ENCODE data around the gene MADCAM1.

MADCAM1 gene

DNA sequence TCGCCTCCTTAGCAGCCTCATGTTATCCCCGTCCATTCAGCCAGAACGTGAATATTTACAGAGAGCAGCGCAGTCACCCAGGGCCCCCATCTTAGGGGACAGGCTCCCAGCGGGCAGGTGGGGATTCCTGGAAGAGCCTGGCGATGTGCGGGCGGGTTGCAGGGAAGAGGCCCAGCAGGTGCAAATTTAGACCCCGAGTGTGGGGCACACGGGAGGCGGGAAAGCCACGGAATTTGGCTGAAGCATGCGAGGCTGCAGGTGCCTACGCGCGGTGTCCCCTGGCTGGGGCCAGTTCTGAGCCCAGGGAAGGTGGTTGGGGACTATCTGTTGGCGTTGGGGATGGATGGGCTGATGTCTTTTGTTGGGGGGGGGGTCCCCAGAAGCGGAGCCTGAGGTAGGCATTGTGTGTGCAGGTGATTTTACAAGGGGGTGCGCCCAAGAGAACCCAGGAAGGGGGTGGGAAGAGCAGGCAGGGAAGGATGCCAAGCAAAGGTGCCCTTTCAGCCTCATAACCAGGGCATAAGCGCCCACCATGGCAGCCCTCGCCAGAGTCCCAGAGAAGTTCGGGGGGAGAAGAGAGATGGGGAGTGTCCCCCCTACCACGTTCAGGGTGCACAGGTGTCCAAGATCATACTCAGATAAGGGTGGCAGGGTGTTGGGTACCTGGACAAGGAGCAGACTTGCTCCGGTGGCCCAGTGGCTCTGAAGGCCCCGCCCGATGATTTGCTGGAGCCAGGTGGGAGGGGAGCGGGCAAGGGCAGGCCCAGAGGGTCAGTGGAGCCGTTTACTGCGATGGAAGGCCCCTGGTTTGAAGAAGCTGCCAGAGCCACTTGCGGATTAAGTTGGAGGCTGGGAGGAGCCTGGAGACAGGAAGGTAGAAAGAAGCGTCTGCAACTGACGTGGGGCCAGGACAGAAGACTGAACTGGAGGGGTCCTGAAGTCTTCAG, 12.2 kb downstream of the MADCAM1 start:
- DNase-seq, result no peak

DNA sequence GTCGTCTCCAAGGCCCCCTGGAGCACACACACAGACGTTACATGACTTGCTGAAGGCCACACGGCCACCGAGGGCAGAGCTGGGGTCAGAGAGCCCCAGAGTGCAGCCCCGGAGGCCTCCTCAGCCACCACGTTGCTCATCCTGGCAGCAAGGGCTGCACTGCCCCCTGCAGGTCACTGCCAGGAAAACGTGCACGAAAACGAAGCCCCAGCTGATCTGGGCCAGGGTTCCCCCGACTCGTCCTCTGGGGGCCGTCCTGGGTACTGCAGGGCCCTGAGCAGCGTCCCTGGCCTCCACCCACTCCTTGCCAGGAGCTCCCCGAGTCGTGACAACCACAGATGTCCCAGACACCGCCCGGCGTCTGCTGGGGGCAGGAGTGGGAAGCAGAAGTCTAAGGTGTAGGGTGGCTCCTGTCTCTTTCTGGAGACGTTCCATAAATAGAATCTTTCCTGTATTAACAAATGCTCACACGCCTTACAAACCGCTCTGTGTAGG, 14.4 kb downstream of the MADCAM1 start:
- DNase-seq, result peak; percentile 92

DNA sequence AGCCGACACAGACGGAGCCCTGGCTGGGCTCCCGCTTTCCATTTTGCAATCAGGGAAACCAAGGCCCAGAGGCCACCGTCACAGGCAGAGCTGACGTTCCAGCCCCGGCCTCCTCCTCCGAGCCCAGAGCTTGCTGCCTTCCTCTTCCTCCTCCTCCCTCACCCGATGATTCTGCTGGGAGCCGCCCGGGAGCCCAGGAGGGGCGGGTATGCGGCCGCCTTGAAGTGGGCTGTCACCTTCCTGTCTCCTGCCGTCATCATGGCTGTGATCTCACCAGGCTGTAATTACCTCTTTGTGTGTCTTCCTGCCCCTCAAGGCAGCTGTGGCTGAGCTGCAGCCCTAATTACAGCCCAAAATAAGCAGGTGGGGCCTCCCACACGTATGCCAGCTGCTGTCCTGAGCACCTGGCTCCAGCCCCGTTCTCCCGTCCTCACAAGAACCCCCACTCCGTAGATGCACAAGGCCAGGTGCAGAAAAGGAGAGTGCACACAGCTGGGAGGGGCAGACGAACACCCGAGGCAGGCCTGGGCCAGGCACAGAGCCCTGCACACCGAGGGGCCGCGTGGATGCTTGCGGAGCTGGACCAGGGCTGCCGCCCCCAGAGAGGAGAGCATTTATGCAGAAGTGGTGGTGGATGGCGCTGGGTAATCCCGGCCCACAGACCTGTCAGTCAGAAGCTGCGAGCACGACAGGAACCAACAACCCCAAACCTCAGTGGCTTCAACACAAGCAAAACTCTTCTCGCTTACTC, 15.0 kb downstream of the MADCAM1 start:
- DNase-seq, result peak; percentile 90

DNA sequence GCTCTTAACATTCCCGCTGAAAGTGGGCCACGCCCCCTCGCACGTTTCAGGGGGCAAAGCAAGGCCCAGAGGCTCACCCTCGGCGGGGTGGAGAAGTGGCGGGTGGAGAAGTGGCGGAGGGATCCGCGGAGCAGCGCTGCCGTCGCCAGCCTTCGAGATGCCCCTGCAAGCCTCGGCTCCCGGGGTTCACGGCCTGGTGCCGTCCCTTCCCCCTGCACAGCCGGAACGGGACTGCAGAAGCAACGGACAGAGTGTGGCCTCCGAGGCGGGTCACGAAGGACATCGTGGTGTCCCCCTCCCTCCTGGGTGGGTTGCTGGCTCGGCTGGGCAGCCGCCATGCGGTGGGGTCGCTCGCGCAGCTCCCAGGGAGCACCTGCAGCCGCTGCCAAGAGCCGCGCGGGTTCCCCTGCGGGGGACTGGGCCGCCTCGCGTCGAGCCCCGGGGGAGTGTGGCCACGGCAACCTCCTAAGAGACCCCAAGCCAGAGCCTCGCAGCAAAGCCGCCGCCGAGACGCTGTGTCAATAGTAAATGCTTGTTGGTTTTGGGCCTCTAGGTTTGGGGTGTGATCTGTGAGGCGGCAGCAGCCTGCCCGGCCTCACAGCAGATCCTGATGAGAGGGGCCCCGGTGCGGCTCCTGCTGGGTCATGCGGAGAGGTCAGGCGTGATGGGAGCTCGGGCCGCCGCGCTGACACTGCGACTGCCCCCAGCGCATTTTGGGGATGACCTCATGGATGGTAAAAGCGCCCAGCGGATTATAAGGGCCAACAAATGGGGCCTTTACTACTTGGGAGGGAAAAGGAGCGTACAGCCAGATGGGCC, 16.5 kb downstream of the MADCAM1 start:
- DNase-seq, result no peak

DNA sequence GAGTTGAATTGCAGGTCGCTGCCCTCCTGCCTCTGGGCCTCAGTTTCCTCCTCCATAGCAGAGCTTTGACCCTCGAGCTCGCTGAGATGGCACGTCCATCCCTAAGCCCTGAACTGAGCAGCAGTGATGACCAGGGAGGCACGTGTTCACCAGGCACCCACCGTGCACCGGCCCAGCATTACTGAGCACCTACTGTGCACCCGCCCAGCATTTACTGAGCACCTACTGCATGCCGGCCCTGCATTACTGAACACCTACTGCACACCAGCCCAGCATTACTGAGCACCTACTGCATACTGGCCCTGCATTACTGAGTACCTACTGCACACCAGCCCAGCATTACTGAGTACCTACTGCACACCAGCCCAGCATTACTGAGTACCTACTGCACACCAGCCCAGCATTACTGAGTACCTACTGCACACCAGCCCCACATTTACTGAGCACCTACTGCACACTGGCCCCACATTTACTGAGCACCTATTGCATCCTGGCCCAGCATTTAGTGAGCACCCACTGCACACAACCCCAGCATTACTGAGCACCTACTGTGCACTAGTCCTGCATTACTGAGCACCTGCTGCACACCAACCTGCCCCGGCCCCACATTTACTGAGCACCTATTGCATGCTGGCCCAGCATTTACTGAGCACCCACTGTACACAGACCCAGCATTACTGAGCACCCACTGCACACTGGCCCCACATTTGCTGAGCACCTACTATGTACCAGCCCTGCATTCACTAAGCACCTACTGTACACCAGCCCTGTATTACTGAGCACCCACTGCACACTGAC, 17.3 kb downstream of the MADCAM1 start:
- DNase-seq, result no peak

DNA sequence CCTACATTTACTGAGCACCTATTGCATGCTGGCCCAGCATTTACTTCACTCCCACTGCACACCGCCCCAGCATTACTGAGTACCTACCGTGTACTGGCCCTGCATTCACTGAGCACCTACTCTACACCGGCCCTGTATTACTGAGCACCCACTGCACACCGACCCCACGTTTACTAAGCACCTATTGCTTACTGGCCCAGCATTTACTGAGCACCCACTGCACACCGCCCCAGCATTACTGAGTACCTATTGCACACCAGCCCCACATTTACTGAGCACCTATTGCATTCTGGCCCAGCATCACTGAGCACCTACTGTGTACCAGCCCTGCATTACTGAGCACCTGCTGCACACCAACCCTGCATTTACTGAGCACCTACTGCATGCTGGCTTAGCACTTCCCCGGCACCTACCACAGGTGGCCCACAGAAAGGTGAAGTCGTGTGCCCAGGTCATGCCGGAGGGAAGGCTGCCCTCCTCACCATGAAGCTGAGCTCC, 17.9 kb downstream of the MADCAM1 start:
- no peak for DNase-seq

DNA sequence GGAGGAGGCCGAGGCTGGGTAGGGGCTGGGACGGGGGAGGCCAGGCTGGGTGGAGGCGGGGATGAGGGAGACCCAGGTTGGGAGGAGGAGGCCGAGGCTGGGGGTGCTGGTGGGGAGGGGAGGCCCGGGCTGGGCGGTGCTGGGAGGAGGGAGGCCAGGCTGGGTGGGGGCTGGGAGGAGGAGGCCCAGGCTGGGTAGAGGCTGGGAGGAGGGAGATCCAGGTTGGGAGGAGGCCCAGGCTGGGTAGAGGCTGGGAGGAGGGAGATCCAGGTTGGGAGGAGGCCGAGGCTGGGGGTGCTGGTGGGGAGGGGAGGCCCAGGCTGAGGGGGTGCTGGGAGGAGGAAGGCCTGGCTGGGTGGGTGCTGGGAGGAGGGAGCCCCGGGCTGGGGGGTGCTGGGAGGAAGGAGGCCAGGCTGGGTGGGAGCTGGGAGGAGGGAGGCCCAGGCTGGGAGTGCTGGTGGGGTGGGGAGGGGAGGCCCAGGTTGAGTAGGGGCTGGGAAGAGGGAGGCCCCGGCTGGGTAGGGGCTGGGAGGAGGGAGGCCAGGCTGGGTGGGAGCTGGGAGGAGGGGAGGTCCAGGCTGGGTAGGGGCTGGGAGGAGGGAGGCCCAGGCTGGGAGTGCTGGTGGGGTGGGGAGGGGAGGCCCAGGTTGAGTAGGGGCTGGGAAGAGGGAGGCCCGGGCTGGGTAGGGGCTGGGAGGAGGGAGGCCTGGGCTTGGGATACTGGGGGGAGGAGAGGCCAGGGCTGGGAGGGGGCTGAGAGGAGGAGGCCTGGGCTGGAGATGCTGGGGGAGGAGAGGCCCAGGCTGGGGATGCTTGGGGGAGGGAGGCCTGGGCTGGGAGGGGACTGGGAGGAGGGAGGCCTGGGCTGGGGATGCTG, 21.7 kb downstream of the MADCAM1 start:
- no peak for DNase-seq

DNA sequence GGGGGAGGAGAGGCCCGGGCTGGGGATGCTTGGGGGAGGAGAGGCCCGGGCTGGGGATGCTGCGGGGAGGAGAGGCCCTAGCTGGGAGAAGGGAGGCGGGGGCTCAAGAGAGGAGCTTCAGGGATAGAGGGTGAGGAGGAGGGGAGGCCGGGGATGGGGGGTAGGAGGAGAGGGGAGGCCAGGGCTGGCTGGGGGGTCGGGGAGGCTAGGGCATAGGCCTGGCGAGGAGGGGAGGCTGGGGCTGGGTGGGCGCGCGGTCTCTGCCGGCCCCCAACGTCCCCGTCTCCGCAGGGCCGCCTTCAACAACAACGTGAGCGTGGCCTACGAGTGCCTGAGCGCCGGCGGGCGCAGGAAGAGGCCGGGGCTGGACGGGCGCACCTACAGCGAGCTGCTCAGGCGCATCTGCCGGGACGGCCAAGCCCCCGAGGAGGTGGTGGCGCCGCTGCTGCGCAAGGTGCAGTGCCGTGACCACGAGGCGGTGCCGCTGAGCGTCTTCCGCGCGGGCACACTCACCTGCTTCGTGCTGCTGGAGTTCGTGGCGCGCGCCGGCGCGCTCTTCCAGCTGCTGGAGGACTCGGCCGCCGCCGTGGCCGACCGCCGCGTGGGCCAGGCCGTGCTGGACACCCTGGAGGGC, 22.4 kb downstream of the MADCAM1 start:
- peak; percentile 69 for DNase-seq

DNA sequence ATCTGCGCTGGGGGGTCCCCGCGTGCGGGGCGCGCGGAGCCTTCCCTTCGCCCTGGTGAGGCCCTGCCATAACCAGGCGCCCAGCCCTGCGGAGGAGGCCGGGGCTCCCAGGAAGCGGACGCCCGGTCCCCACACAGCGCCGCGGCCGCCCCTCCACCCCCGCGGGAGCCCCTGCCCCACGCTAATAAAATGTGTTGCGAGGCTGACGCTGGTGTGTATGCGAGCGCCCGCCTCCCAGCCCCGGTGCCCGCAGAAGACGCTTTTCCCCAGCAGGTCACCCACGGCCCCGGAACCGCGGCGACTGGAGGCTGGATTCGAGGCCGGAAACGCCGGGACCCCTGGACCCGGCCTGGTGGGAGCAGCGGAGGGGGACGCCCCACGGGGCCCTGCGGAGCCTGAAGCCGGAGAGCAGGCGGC, 23.2 kb downstream of the MADCAM1 start:
- DNase-seq, result no peak

DNA sequence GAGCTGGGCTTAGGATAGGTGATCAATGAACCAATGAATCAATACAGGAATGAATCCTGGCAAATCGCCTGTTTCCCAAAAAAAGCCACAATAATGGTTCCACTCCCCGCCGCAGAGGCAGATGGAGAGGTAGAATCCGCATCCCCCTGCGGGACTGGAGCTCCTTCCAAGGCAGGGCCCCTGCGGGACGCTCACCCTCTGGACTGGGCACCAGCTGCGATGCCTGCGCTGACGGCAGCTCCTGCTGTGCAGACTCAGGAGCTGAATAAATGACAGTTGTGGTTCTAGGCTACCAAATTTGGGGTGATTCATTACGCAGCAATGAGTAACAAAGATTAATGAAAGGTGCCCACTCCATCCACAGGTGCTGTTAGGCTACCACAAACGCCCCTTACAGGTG, 26.4 kb downstream of the MADCAM1 start:
- no peak for DNase-seq

DNA sequence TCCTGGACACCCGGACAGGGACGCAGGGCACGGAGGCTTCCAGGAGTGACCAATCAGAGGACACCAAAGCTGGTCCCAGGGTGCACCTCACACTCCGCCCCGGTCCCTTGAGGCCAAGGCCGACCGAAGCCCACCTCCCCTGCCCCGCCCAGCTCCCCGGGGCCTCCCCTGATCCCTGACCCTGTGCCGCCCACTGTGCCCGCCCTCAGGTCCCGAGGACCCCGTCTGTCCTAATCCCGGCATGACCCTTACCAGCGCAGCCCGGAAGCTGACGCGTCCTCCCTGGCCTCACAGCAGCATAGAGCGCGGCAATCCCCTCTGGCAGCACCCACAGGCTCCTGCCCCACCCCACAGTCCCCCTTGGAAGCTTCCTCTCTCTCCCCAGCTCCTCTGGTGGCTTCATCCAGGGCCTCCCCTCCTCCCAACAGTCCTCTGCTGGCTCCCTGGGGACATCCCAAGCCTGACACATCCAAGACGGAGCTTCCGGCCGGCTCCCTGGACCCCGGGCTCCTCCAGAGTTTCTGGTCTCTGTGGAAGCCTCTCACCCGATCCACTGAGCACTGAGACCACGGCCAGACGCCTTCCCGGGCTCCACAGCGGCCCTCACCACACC, 27.9 kb downstream of the MADCAM1 start:
- DNase-seq, result no peak

DNA sequence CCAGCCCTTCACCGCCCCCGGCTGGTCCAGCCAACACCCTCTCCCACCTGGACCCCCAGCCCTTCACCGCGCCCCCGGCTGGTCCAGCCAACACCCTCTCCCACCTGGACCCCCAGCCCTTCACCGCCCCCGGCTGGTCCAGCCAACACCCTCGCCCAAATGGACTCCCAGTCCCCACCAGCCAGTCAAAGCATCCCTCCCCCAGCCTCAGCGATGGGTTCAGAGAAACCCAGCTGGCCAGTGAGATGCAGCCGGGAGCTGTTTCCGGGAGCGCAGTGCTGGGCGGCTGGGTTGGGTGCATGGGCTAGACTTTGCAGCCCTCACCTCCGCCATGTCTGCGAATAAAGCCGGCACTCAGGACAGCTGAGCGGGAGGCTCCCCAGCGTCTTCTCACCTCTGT, 28.7 kb downstream of the MADCAM1 start:
- DNase-seq, result no peak

DNA sequence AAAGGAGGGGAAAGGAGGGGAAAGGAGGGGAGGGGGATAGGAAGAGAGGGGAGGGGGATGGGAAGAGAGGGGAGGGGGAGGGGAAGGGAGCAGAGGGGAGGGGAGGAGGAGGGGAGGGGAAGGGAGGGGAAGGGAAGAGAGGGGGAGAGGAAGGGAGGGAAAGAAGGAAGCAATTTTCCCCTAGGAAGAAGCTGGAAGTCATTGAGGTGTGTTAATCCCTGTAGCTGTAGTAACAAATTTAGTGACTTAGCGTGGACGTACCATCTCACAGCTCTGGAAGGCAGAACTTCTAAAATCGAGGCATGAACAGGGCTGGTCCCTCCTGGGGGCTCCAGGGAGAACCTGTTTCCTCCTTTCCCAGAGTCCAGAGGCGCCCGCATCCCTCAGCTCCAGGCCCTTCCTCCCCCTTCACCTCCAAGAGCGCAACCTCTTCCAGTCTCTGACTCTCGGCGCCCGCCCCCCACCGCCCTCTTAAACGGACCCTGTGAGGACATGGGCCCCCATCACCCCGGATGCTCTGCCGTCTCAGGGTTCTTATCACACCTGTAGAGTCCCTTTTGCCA, 29.7 kb downstream of the MADCAM1 start:
- no peak for DNase-seq

DNA sequence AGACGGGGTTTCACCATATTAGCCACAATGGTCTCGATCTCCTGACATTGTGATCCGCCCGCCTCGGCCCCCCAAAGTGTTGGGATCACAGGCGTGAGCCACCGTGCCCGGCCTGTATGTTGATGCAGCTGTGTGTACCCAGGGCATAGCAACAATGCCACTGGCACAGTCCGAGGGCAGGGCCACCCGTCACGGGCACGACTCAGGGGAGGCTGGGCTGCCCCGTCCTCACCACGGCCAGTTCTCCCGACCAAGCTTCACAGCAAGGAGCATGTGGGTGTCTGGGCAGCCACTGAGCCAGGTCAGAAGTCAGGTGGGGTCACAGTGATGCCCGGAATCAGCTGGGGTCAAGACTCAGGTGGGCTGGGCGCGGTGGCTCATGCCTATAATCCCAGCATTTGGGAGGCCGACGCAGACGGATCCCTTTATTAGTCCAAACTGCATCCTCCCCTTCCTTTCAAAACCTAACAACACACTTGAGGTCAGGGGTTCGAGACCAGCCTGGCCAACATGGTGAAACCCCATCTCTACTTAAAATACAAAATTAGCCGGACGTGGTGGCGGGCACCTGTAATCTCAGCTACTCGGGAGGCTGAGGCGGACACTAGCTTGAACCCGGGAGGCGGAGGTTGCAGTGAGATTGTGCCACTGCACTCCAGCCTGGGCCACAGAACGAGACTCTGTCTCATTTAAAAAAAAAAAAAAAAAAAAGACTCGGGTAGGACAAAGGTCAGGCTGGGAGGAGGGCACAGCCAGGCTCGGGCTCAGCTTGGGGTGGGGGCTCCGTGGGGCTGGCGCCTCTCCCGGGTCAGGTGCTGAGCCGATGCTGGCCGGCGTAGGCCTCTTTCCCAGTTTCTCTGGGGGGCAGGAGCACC, 34.1 kb downstream of the MADCAM1 start:
- DNase-seq, result no peak

DNA sequence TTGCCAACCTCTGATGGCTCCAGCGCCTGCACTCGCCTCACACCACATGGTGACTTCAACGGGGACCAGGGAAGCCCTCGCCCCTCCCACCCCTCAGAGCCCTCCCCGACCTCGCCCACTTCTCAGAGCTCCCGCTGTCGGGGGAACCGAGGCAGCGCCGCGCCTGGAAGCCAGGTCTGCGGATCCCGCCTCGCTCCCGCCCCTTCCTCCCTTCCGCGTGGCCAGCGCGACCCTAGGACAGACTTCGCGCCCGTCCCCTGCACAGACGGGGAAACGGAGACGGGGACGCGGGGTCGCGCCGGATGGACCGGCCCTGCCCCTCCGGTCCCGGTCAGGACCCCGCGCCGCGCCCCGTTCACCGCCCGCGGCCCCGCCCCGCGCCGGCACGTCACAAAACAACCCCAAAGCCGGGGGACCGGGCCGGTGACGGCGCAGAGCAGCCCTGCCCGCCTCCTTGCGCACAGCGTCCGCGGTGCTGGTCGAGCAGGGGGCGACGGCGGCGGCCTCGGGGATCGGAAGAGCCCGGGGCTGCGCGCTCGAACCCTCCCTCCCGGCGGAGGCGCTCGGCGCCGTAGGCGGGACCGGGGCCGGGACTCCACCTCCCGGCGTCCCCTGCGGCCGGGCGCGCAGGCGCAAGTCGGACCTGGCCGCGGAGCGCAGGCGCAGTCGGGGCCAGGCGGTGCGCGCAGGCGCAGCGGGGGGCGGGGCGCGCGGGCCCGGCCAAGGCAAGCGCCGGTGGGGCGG, 34.9 kb downstream of the MADCAM1 start:
- DNase-seq, result peak; percentile 87

DNA sequence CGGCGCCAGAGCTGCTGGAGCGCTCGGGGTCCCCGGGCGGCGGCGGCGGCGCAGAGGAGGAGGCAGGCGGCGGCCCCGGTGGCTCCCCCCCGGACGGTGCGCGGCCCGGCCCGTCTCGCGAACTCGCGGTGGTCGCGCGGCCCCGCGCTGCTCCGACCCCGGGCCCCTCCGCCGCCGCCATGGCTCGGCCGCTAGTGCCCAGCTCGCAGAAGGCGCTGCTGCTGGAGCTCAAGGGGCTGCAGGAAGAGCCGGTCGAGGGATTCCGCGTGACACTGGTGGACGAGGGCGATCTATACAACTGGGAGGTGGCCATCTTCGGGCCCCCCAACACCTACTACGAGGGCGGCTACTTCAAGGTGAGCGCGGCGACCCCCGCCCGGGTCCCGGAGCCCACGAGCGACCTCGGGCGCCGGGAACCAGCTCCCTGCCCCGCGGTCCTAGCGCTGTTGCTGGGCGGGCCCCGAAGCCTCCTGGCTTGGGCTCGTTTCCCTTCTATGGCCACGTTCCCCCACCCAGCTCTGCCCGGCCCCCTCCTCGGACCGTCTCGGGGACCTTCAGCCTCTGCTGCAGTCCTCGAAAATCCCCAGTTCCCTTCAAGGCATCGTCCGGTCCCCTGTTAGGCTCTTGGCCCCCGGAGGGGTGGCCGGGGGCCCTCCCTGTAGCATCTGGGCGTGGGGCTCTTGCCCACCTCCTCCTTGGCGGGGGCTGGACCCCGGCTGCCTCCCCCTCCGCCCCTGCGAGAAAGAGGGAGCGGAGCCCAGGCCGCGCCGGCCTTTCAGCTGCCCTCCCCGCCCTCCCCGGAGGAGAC, 35.7 kb downstream of the MADCAM1 start, which contains the start of gene CDC34:
TSS of gene CDC34 (plus strand) at position 8 of the 808 bp plus-strand sequence. CDS start at position 180, 172 bp downstream.
- no peak for DNase-seq
